NOMO-1 (cell line): ENCODE measurements around the gene MAP3K5.

ENCODE experiments used
- DNase-seq, 2 experiments: peaks; one replicate each; lab custom pipeline; 2025; ENCODE audit not compliant: unreplicated experiment in 2 of 2; lab: John Stamatoyannopoulos, UW

The MAP3K5 gene

DNA sequence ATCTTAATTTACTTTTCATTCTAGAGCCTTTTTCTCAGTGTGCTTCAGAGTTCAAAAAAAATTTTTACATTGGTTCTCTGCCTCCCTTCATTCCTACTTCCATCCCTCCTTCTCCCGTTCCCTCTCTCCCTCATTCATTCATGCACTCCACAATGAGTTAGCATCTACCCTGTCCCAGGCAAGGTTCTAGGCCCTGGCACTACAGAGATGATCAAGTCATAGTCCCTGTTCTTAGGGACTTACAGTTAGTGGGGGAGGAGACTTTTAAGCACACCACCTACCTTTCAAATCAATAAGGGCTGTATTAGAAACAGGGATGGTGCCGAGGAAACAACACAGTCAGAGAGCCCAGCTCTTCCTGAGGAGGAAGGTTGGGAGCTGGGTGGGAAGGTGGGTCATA is 40.3 kb downstream of the MAP3K5 start:
- DNase-seq: no peak

DNA sequence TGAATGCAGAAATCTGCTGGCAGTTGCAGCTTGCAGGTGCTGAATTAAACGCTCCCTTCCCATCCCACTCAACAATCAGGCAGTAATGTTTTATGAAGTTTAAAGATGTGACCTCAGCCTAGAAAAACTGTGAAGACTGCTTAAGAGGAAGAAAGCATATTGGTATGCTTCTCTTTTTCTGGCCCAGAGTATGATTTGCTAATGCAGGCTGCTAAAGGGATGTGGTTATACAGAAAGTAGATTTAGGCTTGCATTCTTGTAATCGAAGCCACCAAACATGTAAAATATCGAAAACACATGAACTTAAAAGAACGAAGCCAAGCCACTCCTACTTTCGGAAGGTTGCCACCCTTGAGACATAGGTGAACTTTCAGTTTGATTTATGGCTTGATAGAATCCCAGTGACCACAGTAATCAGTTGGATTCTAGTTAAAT is 40.7 kb downstream of the MAP3K5 start:
- DNase-seq: peak; percentile 75 to 92

DNA sequence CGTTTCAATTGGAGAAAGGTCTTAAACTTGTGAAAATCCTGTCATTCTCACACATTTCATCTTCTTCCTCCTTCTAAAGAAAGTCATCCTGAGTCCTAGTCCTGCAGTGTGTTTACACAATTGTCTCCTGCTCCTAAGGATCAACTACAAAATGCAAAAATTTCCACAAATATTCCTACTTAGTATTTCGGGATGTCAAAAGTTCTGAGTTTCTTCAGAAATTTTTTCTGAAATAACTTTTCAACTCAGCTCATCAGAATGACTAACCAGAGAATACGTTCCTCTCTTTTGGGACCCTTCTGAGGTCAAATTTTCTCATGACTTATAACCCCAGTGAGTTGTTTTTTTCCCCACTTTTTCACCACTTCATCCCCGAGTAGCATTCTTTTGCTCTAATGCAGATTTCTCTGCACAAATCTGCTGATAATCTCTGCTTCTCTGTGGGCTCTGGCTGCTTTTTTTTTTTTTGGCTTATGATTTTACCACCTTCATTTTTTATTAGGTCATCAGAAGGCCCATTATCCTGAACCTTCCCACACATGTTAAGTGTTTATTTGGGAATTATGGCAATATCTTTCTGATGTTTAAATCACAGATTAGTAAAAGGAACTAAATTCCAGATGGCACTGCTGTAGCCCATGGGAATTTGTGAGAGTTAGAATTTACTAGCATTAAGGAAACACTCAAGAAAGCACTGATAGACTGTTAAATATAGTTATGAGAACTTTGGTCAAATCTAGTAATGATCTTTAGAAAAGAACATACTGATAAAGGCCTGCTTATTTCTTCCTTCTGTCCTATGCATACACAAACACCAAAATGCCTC is 41.4 kb downstream of the MAP3K5 start:
- DNase-seq: no peak

DNA sequence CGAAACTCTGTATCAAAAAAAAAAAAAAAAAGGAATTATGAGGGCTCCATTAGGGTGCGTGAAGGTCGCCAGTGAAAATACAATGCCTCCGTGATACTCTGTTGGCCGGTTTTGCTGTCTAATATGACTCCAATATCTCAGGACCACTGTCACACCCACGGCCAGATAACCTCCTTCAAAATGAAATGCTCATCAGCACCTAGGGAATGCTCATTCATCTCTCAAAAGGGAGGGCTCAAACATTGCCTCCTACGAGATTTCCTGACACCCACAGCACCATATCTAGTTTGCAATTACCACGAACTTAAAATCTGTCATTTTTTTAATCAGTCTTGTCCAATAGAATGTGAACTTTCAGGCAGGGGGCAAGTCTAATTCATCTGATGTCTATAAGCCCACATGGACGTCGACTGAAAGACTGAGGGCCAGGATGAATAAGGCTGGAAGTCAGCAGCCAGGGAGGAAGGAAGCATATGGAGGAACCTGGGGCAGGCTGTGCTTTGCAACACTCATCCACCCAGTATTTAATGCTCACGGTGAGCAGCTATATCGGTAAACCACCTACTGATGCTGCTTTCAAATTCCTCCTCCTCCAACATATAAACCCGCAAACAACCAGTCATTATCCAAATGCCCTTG is 42.8 kb downstream of the MAP3K5 start:
- no peak for DNase-seq

DNA sequence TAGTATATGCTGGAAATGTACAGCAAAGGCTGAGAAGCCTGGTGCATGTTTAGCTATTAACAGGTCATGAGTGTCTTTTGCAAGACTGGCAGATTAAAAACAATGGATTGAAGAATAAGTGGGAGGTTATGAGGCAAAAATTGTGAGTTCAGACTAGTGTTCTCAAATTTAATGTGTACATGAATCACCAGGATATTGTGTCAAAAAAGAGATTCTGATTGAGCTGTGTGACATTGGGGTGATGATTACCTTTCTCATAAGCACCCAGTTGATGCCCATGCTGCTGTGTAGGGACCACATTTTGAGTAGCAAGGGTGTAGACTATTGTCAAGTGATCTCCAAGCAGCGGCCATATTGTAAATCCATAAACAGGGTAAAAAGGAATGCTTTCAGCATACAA is 44.8 kb downstream of the MAP3K5 start:
- no peak for DNase-seq

DNA sequence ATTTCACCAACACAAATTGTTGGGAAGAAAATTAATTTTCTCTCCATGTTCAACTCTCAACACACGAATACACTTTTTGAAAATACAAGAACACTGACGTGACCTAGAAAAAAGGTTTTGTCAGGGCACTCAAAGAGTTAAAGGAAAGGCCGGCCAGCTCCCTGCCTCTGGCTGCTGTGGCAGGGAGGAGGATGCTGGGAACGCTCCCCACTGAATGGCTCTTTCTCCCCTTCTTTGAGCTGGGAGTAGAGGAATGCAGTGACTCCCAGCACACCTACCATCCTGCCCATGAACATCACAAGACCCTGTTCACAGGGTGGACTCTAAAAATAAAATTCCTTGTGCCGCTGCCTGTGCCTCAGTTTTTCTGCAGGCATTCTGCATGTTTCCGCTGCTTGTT is 47.0 kb downstream of the MAP3K5 start:
- DNase-seq: no peak

DNA sequence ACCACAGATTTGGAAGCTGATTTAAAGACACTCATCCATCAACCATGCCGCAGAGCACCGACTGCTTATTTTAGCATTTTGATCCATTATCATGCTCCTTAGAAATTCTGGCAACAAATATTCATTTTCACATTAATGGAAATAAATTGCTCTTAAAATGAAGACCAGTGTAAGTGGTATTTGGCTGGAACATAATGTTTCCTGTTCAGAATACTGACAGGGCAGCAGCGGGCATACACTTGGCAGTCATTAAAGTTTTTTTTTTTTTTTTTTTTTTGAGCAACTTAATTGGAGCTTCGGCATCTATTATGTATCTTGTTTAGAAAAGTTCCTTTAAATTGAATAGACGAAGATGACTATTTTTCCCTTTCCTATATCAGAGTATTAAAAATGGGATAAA is 47.4 kb downstream of the MAP3K5 start:
- no peak for DNase-seq

DNA sequence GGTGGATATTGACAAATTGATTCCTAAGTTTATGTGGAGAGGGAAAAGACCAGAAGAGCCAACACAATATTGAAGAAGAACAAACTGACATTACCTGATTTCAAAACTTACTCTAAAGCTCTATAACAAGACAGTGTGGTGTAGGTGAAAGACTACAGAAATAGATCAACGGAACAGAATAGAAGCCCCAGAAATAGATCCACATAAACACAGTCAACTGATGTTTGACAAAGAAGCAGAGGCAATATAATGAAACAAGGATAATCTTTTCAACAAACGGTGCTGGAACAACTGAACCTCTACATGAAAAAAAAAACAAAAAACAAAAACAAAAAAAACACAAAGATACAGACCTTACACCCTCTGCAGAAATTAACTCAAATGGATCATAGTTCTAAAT is 50.2 kb downstream of the MAP3K5 start:
- no peak for DNase-seq

DNA sequence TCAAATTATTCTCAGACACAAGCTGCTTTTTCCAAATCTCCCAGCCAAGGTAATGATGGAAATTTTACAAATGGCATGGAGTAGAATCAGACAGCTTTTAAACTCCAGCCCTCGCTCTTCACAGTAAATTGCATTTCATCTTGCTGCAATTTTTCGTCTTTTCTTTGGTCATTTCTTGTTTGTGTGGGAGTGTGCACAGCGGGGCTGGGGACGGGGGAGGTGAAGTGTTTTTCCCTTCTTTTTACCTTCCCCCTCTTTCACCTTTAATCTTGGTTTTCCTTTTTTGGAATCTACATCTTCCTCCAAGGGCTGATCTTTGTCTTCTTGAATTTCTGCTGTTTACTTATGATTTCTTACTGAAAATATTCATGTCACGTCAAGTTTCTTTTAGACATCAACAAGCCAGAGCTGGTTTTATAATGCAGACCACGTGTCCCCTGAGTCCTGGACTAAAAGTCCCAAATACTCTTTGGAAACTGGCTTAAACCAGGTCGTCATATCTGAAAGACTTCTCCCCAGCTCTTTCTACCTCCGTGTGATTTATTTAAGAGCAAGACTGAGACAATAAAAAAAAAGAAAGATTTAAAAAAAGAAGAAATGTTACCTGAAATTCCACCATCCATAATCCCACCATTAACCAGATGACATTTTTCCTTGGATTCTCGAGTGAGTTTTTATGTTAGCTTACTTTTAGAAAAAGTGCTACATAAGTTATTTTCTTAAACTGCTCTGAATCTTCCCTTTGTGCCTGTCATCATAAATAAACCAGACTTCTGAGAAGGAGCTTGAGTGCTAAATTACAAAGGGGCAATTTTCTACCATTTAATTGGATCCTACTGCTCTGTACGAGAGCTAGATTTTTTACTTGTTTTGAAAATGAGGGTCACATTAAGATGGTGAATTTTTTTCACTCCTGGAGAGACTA is 52.0 kb downstream of the MAP3K5 start:
- DNase-seq: no peak

DNA sequence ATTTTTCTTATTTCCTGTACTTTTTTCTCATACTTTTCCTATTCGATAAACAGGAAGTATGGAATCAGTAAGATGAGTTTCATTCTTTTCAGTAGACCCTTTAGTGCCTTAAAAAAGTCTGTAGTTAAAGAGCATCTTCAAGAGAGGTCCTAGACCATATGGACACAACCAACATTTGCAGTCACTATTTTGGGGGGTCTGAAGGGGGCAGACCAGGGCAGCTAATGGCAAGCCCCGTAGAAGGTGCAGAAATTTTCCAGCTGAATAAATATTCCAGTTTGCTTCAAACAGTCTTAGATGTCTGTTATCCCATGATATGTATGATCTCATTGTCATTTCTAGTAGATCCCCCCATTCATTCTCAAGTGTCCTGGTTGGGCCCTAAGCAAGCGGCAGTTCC is 52.8 kb downstream of the MAP3K5 start:
- DNase-seq: no peak

DNA sequence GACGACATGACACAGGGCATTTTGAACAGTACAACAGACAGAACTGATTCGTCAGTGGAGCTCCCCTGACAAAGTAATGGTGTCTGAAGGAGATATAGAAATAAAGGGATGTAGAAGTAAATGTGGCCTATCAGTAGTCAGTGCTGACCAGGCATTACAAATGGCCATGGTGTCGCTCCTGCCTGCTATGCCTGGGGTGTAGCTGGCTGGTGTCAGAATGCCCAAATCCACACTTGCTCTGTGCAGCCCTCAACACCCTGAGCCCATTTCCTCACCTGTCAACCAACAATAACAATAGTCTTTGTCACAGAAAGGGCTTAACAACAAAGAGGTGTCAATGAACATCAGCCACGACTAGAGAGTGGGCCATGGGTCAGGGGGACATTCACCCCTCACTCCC is 53.2 kb downstream of the MAP3K5 start:
- DNase-seq: no peak

DNA sequence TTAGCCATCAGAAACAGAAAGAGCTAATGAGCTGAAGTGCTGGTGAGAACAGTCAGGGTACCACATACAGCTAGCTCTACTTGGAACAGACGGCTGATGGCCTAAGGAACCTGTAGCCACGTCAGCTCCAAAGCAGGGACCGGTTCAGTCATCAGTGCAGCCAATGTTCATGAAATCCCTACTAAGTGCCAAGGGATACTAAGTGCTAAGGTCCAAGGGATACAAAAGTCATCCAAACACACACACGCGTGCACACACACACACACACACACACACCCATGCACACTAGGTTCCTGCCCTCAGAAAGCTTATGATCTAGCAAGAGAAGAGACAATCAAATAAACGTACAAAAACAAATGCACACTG is 53.6 kb downstream of the MAP3K5 start:
- no peak for DNase-seq

DNA sequence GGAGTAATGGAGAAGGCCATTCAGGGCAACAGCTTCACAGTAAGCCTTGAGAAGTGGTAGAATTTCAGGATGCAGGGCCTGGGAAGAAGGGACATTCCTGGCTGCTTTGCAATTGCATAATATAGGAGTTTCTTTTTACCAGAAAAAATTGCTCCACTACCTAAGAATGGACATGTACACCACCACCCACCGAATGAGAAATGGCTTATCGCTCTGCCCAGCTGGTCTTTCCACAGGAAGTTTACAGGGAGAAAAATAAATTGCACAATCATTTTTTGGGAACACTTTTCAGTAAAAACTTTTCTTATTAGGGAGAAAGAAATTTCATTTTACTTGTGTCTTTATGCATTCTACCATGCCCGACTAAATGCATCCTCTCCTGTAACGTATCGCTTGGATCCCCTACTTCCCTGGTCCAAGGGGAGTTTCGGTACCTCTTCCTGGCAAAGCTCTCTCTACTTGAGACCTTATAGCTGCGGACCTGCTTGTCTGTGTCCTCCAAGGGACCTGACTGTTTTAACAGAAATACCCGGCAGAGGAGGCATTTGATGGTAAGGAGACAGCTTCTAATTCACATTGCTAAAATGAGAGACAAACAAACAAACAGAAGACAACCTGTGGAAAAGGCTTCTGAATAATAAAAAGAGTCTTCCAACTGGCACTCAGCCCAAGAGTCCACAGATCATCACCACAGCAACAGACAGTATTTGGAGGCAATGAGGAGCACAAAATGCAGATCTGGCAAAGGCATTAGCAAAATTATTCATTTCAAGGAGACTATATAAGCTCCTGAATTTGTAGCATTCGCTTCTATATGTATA is 54.2 kb downstream of the MAP3K5 start:
- no peak for DNase-seq

DNA sequence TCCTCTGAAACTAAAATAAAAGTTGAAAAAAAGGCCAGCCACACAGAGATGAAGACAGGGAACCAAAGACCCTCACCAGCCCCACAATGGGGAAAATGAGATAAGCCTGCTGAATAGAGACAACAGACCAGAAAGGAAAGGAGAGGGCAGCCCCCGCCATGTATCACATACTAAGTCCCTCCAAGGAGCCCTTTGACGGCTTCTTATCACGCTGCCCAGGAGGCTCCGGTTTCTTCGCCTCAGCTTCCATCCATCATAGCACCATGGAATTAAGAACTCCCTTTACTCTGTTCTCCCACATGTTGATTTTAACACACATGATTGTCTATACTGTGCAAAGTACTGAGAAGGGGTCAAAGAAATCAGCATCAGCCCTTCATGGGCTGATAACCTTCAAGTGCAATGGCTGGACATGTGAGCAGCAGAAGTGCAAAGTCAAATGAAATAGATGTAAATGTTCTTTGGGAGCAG is 54.9 kb downstream of the MAP3K5 start:
- DNase-seq: no peak

DNA sequence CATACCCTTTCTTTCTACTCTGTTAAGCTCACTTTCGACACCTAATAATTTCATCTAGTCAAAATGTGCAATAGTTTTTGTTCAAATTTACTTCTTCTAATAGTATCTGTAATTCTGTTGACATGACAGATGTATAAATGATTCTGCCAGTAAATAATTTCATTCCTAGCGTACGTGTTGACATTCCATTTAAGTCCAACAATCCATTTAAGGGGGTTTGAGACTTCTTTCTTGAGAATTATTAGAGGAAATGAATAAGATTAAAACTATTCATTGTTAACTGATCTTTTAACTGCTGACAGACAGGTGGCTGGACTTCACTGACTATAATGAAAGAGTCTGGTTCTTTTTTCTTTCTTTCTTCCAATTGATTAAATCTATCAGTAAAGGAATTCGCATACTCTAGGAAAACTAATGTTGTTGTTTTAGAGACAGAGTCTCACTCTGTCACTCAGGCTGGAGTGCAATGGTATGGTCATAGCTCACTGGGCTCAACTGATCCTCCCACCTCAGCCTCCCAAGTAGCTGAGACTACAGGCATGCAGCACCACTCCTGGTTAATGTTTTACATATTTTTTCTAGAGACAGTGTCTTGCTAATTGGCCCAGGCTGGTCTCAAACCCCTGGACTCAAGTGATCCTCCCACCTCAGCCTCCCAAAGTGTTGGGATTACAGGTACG is 55.9 kb downstream of the MAP3K5 start:
- no peak for DNase-seq

DNA sequence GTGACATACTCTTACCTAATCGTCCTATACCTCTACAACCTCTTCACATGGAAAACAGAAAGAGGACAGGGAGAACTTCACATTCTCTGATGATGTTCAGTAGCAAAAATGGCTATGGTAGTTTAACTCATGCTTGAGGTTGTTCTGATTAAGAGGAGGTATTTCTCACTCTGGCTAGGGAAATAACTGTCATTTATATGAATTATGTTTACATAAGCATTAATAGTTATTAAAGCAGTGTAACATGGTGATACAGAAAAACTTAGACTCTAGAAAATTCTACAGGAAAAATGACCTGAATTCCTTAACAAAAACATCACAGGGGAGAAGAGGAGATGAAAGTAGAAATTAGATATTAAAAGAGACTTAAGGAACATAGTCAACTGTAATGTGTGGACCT is 57.3 kb downstream of the MAP3K5 start:
- DNase-seq: no peak

DNA sequence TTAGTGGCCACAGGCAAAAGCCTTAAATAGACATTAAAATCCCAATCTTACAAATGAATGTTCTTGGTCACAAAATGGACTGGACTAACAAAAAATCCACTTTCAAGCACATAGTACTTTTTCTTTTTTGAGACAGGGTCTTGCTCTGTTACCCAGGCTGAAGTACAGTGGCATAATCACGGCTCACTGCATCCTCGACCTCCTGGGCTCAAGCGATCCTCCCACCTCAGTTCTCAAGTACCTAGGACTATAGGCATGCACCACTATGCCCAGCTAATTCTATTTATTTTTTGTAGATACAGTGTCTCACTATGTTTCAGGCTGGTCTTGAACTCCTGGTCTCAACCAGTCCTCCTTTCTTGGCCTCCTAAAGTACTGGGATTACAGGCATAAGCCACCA is 59.4 kb downstream of the MAP3K5 start:
- DNase-seq: no peak

DNA sequence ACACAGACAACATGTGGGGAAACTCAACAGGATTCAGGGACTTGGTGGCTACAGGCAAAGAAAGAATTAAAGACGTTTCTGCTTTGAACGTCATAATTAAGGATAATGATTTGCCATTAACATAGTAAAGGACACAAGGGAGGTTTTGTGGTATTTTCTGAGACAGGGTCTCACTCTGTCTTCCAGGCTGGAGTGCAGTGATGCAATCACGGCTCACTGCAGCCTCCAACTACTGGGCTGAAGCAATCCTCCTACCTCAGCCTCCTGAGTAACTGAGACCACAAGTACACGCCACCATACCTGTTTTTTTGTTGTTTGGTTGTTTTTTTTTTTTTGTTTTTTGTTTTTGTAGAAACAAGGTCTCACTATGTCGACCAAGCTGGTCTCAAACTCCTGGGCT is 62.4 kb downstream of the MAP3K5 start:
- no peak for DNase-seq

DNA sequence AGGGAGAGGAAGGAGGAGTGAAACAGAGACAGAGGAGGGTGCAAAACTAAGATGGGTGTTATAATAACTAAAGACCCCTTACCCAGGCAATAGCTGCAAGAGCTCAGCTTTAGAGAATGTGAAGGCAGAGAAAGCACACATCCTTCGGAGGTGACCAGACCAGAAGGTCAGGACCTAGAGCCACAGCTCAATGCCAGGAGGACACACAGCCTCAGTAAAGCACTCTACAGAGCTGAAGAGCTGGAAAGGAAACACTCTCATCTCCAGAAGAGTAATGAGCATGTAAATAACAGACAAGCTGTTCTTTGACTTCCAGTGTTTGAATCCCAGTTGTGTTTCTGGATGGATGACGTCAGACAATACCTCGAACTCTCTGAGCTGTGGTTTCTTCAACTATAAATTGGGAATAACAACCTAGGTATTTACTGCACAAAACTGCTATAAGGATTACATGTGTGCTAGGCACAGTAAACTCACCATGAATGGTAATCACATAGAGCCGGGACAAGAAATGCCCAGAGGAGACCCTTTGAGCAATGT is 63.2 kb downstream of the MAP3K5 start:
- DNase-seq: no peak
